C4-2B (cell line): ENCODE results near the gene MAZ.

Experiments
- H3K27ac ChIP-seq: fragments of 450-650 bp; 2 replicates; pipeline ENCODE4 v1.5.1; 2017
- ZFX ChIP-seq: fragments of 450-650 bp; IDR thresholded peaks from 2 replicates; pipeline ENCODE4 v1.6.1; 2017
- TF ChIP-seq, protein P1 (sequence below): fragments of 450-650 bp; conservative IDR thresholded peaks from 2 replicates; pipeline ENCODE4 v1.5.1; 2017; ENCODE audit warnings: mild to moderate bottlenecking

MAZ gene

DNA sequence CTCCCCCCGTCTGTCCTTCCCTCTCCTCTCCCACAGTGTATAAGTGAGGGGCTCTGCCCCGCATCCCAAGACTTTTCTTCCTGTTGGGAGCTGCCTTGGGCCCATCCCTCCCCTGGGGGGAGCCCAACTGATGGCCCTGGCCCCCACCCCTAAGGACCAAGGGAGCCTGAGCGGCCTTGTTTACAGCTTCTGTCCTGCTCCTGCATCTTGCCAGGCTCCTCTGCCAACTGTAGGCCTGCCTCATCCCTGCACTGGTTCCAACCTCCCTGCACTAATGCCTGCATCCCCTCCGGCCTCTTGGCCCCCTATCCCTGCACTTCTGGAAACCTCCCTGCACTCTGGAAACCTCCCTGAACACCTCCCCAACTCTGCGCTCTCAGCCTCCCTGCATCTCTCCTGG, 8.3 kb downstream of the MAZ start:
- H3K27ac ChIP-seq: peak overlapping the region; percentile 96
- TF ChIP-seq, protein P1, sequence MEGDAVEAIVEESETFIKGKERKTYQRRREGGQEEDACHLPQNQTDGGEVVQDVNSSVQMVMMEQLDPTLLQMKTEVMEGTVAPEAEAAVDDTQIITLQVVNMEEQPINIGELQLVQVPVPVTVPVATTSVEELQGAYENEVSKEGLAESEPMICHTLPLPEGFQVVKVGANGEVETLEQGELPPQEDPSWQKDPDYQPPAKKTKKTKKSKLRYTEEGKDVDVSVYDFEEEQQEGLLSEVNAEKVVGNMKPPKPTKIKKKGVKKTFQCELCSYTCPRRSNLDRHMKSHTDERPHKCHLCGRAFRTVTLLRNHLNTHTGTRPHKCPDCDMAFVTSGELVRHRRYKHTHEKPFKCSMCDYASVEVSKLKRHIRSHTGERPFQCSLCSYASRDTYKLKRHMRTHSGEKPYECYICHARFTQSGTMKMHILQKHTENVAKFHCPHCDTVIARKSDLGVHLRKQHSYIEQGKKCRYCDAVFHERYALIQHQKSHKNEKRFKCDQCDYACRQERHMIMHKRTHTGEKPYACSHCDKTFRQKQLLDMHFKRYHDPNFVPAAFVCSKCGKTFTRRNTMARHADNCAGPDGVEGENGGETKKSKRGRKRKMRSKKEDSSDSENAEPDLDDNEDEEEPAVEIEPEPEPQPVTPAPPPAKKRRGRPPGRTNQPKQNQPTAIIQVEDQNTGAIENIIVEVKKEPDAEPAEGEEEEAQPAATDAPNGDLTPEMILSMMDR: no peak
- TF ChIP-seq ZFX: no peak

GRCh38 chr16:29815032-29815721, 8.8 kb downstream of the MAZ start:
- TF ChIP-seq ZFX: no peak
- peak overlapping the region; percentile 96 for H3K27ac ChIP-seq

DNA sequence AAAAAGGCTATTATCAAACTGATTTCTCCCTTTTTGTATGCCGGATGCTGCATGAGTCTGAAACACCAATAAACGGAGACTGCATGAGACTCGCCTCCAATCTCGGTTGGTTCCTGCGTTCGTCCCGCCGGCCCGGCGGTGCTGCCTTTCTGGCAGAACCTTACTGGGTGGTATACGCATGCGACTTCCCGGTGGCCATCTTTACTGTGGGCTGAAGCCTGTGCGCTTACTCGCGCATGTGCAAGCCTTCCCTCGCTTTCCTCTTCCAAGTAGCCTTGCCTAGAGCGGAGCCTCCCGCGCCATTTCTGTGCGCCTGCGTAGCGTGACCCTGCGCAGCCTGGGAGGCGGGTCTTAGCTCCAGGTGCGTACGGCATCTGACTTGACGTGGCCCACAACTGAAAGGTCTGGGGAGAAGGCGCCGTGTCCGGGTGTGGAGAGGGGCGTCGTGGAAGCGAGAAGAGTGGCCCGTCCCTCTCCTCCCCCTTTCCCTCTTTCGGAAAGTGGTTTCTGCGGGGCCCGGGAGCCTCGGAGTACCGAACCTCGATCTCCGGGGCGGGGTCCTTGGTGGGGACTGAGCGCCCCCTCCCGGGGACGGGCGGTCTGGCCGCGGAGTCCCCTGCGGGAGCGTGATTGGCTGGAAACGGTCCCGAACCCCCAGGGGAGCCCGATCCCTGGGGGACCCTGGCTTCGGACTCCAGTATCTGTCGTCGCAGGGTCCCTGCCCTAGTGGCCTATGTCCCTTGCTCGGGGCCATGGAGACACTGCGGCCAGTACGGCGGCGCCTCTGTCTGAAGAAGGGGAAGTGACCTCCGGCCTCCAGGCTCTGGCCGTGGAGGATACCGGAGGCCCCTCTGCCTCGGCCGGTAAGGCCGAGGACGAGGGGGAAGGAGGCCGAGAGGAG, 9.7 kb downstream of the MAZ start, which contains the start of gene PAGR1:
PAGR1 (plus strand) TSS at position 360 of the 901 bp plus-strand sequence; CDS start at position 734, 374 bp downstream.
- TF ChIP-seq, protein P1: peak; percentile 97
- 0 out of 2 replicates have a peak, but pooled peaks have one; percentile 35 for TF ChIP-seq ZFX
- peak within 1 kb of the TSS; percentile 96 for H3K27ac ChIP-seq

DNA sequence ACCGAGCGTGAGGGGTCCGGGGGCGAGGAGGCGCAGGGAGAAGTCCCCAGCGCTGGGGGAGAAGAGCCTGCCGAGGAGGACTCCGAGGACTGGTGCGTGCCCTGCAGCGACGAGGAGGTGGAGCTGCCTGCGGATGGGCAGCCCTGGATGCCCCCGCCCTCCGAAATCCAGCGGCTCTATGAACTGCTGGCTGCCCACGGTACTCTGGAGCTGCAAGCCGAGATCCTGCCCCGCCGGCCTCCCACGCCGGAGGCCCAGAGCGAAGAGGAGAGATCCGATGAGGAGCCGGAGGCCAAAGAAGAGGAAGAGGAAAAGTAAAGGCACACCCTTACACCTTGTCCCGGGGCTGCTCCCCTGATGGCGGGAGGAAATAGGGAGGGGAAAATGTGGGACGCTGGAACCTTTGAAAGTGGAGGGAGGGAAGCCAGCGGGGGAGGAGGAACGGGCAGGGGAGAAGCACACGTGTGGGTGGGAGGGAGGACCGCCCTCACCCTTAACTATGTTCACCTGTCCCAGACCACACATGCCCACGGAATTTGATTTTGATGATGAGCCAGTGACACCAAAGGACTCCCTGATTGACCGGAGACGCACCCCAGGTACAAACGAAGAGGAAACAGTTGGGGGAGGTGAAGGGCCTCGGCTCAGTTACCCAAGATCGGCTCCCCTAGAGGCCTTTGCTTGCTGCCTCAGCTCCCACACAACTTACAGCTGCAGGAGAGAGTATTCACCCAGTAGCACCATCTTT, 10.5 kb downstream of the MAZ start:
- peak overlapping the region; percentile 96 for H3K27ac ChIP-seq
- TF ChIP-seq, protein P1: no peak
- no peak for TF ChIP-seq ZFX

GRCh38 chr16:29818082-29818481, 11.8 kb downstream of the MAZ start:
- TF ChIP-seq, protein P1: no peak
- TF ChIP-seq ZFX: no peak
- no peak overlapping the region for H3K27ac ChIP-seq

- TF ChIP-seq, protein P1: no peak
- TF ChIP-seq ZFX: no peak
- no peak overlapping the region for H3K27ac ChIP-seq
Measured at GRCh38 chr16:29819506-29819905, 13.2 kb downstream of the MAZ start.

GRCh38 chr16:29820271-29820701, 14.0 kb downstream of the MAZ start, which contains the start of gene MVP:
Gene MVP (plus strand): TSS chr16:29820462. CDS start chr16:29830550, 10,088 bp downstream.
- no peak within 1 kb of the TSS for H3K27ac ChIP-seq

More at GRCh38 chr16:29820271-29820701, 14.0 kb downstream of the MAZ start, which contains the start of gene MVP:
- TF ChIP-seq, protein P1: no peak
- no peak for TF ChIP-seq ZFX
